GM18858 (cell line): ENCODE results near the gene TEX35.

Experiments
- ATAC-seq: cut with Tn5 transposase; IDR thresholded peaks from one replicate; pipeline ENCODE4 v1.9.1; 2021; ENCODE audit not compliant: unreplicated experiment

TEX35 gene

DNA sequence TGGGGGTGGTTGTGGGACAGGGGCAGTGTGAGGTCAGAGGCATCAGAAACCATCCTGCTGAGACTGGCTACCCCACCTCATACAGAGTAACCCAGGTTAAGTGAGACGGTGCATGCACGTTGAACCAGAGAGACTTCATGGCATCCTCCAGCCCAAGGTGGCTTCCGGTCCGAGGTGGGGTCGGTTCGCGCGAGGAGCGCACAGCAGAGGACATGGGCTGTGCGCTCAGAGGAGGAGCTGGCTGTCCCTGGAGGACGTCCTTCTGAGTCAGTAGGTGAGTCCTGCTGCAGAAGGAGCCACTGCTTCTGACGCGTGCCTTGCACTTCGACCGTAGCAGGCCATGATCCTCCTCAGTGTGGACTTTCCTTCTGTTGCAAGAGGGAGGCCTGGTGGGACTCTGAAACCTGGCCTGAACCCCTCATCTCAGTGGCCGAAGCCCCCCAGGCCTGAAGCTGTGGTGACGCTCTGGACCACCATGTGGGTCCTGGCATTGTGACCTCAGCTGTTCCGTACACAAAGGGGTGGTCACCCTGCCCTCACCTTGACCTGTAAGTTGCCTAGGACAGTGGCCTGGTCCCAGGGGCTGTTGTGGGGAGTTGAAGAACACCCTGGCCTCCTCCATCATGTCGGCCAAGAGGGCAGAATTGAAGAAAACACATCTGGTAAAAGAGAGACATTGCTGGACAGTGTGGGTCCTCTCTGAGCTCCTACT lies at the start of gene TEX35:
Gene TEX35, plus strand, starts transcription at position 544 of the 712 bp plus-strand sequence. Its CDS starts 80 bp downstream, at position 624.
- no peak for ATAC-seq

DNA sequence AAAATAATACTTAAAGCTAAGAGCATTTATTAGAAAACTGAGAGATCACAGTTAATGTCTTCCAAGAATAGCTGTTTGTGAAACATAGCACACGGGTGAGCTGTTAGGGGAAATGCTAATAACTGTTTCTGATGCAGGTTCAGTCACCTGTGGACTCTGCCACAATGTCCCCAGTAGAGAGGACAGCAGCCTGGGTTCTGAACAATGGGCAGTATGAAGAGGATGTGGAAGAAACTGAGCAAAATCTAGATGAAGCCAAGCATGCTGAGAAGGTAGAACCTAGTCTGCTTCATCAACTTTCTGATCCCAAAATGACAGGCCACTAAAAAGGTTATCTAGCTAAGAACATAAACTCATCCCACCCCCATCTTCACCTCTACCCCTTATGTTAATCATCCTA lies 48.8 kb upstream of the TEX35 start:
- no peak for ATAC-seq

DNA sequence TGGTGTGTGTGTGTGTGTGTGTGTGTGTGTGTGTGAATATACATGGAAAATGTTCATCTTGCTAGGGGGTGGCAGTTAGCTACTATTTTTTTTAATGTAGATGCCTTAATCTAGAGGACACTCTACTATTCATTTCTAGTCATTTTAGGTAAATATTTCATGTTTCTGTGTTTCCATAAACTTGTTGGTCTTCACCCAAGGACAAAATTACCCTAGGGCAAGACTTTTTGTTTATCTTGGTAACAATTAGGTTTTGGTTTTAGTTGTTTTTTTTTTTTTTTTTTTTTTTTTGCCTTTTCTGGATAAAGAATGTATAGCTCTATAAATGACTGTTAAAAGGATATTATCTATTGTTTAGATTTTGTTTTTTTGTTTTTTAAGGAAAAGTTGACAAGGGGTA lies 48.3 kb upstream of the TEX35 start:
- ATAC-seq: no peak

DNA sequence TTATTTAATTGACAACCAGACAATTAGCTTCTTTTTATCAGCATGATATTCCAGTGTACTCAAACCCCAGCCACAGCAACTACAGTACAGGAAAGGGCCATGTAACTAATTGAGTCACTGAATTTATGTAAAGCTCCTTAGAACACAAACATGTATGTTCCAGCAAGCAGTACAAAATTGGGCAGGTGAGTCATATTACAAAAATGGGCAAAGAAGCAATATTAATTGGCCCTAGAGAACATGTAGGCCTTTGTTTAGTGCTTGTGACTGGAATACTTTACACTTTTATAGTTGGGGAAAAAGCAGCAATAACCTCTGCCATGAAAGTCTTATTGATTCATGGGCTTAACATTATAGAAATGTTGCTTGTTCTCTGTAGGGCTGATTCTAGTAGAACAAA lies 47.9 kb upstream of the TEX35 start:
- ATAC-seq: no peak

DNA sequence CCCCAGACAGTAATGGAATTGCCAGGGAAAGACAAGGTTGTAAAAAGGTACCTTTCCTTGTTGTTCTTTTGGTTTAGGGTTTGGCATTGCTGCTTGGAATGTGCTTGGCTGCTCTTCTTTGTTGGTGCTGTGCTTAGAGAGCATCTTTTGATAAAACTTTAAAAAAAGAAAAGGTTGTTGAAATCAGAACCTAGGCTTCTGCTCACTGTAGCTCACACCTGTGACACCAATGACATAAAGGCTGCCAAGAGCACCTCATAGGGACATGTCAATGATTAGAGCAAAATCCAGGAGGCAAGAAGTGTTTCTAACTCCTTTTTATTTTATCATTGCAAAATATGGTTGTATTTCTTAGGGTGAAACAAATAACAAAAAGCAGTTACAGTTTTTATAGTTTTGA lies 45.1 kb upstream of the TEX35 start:
- no peak for ATAC-seq

DNA sequence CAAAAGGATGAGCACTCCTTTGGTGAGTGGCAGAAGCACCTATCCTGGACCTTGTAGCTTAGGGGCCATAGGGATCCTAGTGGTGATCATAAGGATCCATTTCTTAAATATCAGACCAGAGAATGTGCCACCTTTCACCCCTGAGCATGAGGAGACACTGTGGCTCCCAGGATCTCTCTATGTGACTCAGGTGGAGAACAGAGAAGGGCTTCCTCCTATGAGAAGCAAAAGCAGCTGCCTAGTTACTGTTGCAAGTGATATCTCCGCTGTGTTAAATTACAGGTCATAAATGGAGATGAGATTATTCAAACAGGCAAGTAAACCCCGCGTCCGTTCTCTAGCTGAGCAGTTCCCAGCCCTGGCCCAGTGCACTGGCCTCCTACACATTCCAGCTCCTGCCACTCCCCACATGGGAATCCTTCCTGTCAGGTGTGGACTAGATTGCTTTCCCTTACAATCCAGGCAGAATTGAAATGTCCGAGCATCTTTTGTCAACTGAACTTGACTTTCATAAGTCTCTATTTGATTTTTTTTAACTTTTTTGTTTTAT lies 42.4 kb upstream of the TEX35 start:
- ATAC-seq: no peak

DNA sequence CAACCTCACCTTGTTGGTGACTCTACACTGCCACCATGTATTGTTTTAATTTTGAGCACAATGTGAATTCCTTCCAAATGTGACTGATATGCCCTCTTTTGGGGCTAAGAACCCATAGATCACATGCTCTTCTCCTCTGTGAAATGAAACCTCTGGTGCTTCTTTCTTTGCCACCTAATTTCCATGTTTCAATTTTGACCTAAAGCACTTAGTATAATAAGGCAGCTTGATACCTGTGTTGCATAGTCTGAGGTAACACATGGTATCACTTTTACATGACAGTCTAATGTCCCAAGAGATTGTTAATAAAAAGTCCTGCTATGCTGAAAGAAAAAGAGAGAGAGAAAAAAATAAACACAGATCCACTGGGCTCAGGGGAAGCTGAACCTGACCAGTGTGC lies 40.4 kb upstream of the TEX35 start:
- ATAC-seq: no peak

DNA sequence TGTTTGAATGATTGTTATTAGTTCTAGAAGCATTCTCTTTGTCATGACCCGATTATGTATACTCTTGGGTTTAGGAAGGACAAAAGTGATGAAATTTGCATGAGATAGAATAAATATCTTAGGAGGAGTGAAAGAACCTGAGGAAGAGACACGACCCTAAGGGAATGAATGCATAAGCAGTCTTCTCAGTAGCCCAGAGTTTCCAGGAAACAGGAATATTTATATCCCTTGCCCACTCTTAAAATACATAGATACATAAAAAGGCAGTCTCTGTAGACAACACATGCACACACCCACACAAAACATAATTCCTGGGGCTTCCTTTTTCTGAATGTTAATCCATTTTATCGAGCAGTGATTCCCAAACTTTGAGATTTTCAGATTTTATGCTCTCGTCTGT lies 35.5 kb upstream of the TEX35 start:
- ATAC-seq: no peak

DNA sequence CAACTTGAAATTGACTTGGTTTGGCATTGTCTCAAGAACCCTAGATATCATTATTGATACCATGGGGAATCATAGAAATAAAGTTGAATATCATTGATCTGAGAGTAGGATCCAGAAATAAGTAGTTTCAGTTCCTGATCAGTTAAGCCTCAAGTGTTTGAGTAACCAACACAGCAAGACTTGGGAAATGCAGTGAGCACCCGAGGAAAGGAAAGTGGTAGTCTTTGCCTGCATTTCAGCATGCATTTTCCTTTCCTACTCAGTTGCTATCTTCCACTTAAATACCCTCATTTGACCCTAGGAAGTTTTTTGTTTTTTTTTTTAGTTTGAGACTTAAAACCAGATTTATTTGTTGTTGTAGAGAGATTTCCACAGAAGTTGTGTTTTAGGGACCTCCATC lies 35.1 kb upstream of the TEX35 start:
- no peak for ATAC-seq

DNA sequence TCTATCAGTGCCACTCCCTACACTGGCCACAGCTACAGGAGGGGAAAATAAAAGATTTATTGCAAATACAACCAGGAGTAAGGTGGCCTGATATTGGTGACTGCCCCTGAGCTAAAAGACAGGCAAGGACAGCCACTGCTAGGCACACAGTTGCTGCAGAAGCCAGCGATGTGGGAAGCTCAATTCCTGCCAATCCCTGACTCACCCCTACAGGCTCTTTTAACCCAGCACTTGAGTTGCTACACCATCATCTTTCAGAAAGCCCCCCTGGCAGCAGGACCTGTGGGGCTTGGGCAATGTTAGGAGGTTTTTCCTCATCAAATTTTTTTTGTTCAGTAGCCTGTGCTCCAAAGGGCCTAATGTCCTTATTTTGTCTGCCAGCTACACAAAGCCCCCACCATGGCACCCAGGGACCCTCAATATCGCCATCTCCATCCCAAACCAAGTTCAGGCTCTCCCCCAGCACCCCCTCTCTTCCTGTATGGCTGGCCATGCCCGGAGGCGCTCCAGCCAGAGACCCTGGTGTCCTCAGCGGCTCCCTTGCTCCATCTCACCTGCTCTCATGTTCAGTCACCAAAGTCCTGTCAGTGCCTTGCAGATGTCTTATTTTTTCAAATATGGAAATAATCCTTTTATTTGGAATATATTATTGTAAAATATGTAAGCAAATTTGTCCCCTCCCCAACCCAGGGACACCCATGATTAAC lies 29.5 kb upstream of the TEX35 start:
- ATAC-seq: no peak

DNA sequence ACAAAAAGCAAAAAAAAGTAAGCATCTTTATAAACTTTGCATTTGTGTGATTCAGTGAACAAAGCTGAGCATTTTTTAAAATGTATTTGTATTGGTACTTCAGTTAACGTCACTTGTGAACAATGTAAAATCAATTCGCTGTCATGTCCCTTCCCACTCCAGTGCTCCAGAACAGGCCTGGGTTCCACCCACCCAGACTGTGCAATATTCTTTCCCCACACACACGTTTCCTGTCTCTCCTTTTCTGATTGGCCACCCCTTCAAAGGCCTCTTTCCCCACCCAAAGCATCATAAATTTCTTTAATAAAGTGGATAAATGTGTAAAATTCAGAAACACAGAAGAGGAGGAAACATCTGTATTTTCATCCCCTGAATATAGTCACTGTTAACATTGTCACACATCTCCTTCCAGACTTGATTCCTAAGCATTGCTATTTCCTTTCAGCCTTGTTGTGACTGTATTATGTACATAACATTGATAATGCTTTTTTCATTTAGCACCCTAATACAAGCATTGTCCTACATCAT lies 28.1 kb upstream of the TEX35 start:
- ATAC-seq: no peak

DNA sequence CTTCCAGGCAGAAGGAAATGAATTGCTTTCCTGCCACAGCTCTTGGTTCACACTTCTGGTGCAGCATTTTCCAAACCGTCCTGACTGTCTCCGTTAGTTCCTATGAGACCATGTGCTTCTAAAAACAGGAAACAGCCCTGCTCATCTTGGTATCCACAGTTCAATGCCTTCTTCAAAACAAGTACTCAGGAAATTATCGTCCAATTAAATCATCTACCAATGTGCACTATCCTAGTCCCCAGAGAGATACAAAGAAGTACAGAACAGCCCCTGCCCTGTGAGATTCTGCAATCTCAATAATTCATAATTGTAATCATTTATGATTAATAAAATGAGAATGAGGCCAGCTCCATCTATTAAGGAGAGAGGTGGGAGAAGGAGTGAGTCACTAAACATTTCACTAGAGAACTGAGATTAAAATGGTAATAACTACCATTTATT lies 27.3 kb upstream of the TEX35 start:
- no peak for ATAC-seq

DNA sequence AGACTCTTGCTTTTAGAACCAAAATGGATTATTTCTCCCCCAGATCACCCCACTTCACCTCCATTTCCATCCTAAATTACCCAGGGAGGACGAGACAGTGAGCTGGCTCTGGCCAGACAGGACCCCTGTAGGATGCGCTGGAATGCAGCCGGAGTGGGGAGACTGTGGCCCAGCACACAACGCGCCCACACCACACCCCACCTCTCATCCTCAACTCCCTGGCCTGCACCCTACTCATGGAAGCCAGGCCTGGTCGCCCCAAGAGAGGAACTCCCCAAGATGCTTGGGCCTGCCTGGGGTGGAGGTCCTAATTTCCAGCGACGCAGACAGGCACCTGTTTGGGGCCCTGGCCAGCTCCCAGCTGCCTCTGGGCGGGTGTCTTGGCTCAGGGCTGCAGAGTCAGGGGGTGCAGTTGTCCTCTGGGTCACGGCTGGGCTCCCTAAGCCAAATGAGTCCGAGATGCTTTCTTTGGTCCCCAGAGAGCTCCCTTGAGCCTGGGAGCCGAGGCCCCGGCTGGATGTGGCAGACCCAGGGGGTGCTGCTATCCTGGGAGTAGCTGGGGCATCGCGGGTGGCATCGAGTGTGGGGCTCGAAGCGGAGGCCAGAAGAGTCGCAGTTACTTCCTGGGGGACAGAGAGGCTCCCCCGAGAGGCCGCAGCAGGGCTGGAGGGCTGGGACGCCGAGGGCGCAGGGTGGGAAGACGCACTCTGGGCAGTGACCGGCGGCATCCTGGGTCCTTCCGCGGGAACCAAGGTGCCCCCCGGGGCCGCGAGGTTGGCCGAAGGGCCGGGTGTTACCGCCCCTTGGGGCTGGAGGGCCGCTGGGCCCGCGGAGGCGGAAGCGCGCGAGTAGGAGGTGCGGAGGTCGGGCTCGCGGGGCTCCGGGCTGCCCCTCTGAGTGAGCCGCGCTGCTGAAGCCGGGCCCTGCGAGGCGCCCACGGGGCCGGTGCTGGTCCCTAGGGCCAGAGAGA lies 26.5 kb upstream of the TEX35 start:
- no peak for ATAC-seq

DNA sequence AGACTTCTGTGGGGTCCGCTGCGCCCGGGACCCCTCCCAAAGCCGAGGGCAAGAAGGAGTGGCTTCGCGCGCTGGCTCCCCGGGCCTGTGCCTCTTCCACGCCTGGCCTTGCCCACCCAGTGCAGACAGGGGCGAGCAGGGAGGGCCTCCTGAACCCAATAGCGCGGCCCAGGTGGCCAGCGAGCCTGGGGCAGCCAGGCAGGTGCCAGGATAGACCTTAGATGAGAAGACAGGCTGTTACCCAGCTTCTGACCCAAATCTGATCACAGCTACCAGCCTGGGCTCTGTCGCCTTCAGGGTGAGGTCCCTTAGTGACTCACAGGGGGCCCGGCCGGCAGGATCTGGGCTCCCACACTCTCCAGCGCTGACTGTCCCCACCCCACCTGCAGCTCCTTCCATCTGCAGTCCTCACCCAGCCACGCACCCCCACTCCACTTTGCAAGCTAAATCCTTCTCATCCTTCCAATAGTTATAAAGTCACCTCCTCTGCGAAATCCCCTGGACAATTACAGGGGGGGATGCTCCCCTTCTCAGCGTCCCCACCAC lies 25.8 kb upstream of the TEX35 start:
- no peak for ATAC-seq

DNA sequence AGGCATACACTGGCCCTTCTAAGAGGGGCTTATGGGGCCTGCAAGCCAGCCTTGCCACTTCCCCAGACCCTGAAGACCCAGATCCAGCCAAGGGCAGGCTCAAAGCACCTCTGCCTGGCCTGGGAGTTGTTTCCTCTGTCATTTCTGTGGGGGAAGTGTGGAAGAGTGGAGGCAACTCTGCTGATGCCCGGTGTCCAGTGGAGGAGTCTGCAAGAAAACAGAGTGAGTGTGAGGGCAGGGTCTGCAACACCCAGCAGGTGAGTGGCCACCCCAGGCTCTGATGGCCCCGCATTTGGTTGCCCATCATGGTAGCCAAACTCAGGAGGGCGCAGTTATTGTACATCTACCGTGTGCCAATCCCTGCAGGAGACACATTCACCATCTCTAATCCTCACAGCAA lies 24.5 kb upstream of the TEX35 start:
- no peak for ATAC-seq

DNA sequence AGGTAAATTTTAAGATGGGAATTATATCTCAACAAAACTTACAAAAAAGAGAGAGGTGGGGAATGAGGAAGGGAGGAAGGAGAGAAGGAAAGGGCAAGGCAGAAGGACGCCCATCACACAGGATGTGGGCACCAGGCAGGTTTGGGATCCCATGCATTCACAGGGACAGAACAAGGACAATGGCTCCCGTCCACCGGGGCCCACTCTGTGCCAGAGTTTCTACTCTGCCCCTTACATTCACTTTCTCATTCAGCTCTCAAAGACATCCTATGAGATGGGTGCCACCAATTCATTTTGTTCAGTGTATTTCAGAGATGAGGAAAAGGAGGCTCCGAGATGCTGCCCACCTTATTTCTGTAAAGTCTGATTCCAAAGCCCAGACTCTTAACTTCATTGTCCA lies 23.5 kb upstream of the TEX35 start:
- no peak for ATAC-seq

DNA sequence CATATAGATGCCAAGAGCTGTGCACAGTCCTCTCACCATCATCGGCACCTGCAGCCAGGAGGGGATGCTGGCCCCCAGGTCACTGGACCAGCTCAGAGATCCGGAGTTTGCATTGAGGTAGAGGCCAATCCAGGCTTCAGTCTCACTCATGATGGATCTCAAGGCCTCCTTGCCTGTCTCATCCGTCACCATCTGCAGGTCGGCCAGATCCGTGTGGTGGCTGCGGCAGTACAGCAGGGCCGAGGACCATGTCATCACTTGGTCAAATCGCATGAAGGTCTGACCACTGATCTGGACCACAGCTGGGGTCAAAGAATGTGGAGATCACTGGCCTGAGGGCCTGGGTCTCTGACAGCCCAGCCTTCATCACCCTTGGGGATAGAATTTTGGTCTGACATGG lies 22.8 kb upstream of the TEX35 start:
- no peak for ATAC-seq

DNA sequence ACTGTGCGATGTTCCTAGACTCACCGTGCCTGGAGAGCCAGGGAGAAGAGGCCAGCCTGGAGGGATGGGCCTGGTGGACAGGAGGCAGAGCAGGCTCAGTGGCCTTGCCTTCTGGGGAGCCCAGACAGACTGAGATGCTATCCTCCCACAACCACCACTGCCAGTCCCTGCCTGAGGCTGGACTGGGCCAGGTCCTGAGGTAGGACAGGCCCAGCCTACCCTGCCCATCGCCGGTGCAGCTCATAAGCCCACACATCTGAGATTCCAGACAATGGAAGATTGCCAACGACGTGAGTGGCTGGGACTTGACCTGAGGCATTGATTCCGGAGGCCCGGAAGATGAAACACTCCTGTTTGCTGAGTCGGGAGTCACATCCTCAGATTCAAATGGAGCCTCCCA lies 21.9 kb upstream of the TEX35 start:
- ATAC-seq: no peak

DNA sequence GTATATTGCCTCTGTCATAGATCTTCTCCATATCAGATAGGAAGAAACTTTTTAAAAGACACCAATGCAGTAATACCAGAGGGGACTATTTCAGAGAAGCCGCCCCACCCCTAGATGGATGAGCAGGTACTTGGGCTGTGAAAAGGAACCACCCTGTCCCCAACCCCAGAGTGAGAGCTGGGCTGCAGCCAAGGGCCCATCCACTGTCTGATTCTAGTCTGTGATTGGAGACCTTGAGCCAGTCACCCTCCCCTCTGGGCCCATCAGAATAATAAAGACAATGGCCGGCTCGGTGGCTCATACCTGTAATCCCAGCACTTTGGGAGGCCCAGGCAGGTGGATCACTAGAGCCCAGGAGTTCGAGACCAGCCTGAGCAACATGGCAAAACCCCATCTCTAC lies 21.2 kb upstream of the TEX35 start:
- ATAC-seq: no peak

DNA sequence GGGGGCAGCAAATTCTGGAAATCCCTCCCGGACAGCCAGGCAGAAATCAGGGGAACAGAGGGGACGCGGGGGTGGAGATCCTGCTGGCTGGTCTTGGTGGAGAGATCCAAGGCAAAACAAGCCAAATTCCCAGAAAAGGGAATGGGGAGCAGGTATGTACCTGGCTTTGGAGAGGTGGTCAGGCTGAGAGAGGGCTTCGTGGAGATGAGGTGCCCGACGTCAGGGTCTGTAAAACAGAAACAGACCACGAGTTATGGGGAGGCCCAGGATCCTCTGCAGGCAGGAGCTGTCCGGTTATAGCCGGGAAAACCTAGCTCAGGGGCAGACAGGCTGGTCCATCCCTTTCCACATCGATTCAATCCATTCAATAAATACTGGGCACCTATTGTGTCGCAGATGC lies 20.6 kb upstream of the TEX35 start:
- ATAC-seq: no peak

DNA sequence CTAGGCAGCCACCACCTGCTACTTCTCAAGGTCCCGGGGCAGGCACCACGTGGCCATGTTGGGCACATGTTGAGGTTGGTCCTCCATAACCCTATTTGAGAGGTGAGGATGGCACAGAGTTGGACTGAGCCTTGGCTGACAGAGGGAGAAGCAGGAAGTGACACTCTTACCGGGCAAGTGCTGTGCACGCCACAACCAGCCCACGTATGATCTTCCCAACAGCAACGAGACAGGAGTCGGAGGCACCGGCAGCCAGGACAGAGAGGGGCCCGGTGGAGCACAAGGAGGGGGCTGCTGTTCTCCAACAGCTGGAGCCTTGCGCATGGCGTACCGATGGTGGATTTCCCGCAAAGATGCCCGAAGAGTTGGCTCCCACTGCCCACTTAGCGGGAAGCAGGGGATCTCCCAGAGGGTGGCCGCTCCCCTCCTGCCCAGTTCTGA lies 19.6 kb upstream of the TEX35 start:
- no peak for ATAC-seq
